HEK293T (cell line): ENCODE data around the gene RAP1GDS1.

Experiments used
- ARNT ChIP-seq: fragments of 450-650 bp; IDR thresholded peaks from 2 replicates; pipeline ENCODE4 v1.6.1; 2017; ENCODE audit warnings: mild to moderate bottlenecking
- BHLHE40 ChIP-seq: fragments of 450-650 bp; IDR thresholded peaks from 2 replicates; pipeline ENCODE4 v1.6.1; 2016; ENCODE audit warnings: mild to moderate bottlenecking, moderate library complexity, borderline replicate concordance
- CTBP1 ChIP-seq: fragments of 450-650 bp; IDR thresholded peaks from 2 replicates; pipeline ENCODE4 v1.6.1; 2016; ENCODE audit warnings: borderline replicate concordance
- FOXA1 ChIP-seq: fragments of 450-650 bp; IDR thresholded peaks from 2 replicates; pipeline ENCODE4 v1.6.1; 2016; ENCODE audit warnings: mild to moderate bottlenecking
- FOXK2 ChIP-seq: fragments of 450-650 bp; IDR thresholded peaks from 2 replicates; pipeline ENCODE4 v1.6.1; 2016; ENCODE audit warnings: mild to moderate bottlenecking
- FOXM1 ChIP-seq: fragments of 450-650 bp; IDR thresholded peaks from 2 replicates; pipeline ENCODE4 v1.6.1; 2017; ENCODE audit warnings: mild to moderate bottlenecking, borderline replicate concordance
- HDGF ChIP-seq: fragments of 450-650 bp; IDR thresholded peaks from 2 replicates; pipeline ENCODE4 v1.6.1; 2017; ENCODE audit warnings: antibody characterized with exemption, borderline replicate concordance
- L3MBTL2 ChIP-seq: fragments of 450-650 bp; conservative IDR thresholded peaks from 2 replicates; pipeline ENCODE4 v1.6.1; 2016; ENCODE audit warnings: mild to moderate bottlenecking
- LEF1 ChIP-seq: fragments of 450-650 bp; IDR thresholded peaks from 2 replicates; pipeline ENCODE4 v1.6.1; 2017; ENCODE audit warnings: mild to moderate bottlenecking, borderline replicate concordance
- NFRKB ChIP-seq: fragments of 450-650 bp; IDR thresholded peaks from 2 replicates; pipeline ENCODE4 v1.6.1; 2016; ENCODE audit warnings: mild to moderate bottlenecking, moderate library complexity
- PKNOX1 ChIP-seq: fragments of 450-650 bp; IDR thresholded peaks from 2 replicates; pipeline ENCODE4 v1.6.1; 2016
- SP1 ChIP-seq: fragments of 450-650 bp; IDR thresholded peaks from 2 replicates; pipeline ENCODE4 v1.6.1; 2017
- SUZ12 ChIP-seq: fragments of 450-650 bp; IDR thresholded peaks from 2 replicates; pipeline ENCODE4 v1.6.1; 2016; ENCODE audit warnings: mild to moderate bottlenecking
- TARDBP ChIP-seq: fragments of 450-650 bp; IDR thresholded peaks from 2 replicates; pipeline ENCODE4 v1.6.1; 2016

- no peak for TF ChIP-seq ARNT
- TF ChIP-seq LEF1: no peak
- no peak for TF ChIP-seq FOXM1
- no peak for TF ChIP-seq FOXK2
- TF ChIP-seq FOXA1: no peak
- TF ChIP-seq BHLHE40: no peak
- TF ChIP-seq L3MBTL2: no peak
- no peak for TF ChIP-seq HDGF
- no peak for TF ChIP-seq SP1
- TF ChIP-seq CTBP1: no peak
- no peak for TF ChIP-seq NFRKB
- TF ChIP-seq SUZ12: no peak
- TF ChIP-seq TARDBP: no peak
- TF ChIP-seq PKNOX1: no peak
Observed at GRCh38 chr4:98319021-98319420, 57.8 kb downstream of the RAP1GDS1 start.
